ENCODE data around the gene DMRTC2. TPM values are rescaled to one million over a fixed set of nuclear protein-coding genes. Genes with fewer than 3 reads are reported as not detected.

DMRTC2 gene
- total and polyA plus RNA-seq, 7 donors, result not detected

DNA sequence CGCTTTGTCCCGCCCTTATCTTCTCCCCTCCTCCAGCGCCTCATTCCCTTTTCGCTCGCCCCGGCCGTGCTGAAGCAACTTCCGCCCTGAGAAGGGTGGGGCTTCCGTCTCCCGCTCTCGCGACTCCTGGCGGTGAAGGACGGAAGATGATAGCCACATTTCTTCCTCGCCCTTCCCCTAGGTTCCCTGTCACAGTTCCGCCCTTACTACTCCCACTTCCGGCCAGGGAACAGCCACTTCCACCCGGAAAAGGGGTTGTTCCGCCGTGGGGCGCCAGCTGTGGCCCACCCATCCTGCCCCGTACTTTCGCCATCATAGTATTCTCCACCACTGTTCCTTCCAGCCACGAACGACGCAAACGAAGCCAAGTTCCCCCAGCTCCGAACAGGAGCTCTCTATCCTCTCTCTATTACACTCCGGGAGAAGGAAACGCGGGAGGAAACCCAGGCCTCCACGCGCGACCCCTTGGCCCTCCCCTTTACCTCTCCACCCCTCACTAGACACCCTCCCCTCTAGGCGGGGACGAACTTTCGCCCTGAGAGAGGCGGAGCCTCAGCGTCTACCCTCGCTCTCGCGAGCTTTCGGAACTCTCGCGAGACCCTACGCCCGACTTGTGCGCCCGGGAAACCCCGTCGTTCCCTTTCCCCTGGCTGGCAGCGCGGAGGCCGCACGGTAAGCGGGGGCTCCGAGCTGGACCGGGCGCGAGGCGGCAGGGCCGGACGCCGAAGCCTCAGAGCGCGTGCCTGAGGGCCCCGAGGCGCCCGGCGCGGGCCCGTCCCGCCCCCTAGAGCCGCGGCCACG lies 15.0 kb downstream of the DMRTC2 start, which contains the start of gene RPS19:
TSS of gene RPS19 (plus strand) at position 638 of the 801 bp plus-strand sequence. CDS start 520 bp downstream, outside the sequence.
- intact Hi-C loops (cut with DNase I), result loop anchor here (1.0 to 5.0 kb wide), 2 partner anchors 24 to 97 kb away; partner anchors contain the start of gene RABAC1 (in 2 of the 2)
- H3K4me1 ChIP-seq, result peaks cover 19% of the 10 kb centered on the region
- 0 to 1% (median 0%) methylated on average over 64 to 76 of the region's 76 CpGs for WGBS, 3 donors

DNA sequence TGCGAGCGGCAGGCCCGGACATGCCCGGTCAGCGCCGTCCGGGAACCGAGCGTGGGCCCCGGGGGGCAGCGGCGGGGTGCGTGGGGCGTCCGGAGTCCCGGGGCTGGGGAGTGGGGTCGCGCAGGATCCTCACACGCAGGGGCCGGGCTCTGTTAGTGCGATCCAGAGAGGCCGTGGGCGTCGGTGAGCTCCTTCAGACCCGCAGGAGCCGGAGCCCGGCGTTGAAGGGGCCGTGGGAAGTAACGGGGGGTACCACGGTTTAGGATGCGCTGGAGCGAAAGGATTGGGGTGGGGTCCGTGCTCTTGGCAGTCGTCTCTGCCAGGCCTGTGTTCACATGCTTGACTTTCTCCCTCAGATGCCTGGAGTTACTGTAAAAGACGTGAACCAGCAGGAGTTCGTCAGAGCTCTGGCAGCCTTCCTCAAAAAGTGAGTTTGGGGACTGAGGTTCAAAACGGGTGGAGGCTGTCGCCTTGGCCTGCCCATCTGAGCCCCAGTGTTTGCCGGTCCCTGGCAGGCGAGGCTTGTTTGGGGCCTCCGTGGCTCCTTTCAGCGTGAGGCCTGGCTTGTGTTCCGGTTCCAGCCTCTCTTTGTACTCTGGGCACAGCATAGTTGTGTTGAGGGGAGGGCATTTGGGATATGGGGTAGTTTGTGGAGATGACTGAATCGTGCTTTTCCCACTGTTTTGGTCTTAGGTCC lies 15.7 kb downstream of the DMRTC2 start:
- H3K27me3 ChIP-seq (ENCODE audit: insufficient read depth in 3 of 3, low read length in 2 of 3), result peaks cover 0 to under 1% (median 0%) of the 10 kb centered on the region in 3 donors
- H3K4me3 ChIP-seq, result peak overlapping the region; percentile 94
- H3K27ac ChIP-seq, result peak overlapping the region; percentile 93
- TF ChIP-seq, protein P1, sequence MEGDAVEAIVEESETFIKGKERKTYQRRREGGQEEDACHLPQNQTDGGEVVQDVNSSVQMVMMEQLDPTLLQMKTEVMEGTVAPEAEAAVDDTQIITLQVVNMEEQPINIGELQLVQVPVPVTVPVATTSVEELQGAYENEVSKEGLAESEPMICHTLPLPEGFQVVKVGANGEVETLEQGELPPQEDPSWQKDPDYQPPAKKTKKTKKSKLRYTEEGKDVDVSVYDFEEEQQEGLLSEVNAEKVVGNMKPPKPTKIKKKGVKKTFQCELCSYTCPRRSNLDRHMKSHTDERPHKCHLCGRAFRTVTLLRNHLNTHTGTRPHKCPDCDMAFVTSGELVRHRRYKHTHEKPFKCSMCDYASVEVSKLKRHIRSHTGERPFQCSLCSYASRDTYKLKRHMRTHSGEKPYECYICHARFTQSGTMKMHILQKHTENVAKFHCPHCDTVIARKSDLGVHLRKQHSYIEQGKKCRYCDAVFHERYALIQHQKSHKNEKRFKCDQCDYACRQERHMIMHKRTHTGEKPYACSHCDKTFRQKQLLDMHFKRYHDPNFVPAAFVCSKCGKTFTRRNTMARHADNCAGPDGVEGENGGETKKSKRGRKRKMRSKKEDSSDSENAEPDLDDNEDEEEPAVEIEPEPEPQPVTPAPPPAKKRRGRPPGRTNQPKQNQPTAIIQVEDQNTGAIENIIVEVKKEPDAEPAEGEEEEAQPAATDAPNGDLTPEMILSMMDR (IDR thresholded peaks at IDR 0.05), result no peak
- ATAC-seq (no peak), DNase-seq (peak in 1 of 2 donors; percentile 55)
- intact Hi-C loops (cut with DNase I), result loop anchor here (1.0 to 5.0 kb wide), 2 partner anchors 24 to 97 kb away; partner anchors contain the start of gene RABAC1 (in 2 of the 2)
- H3K4me1 ChIP-seq, result peaks cover 19% of the 10 kb centered on the region
- H3K36me3 ChIP-seq (ENCODE audit: insufficient read depth in 1 of 2, low read depth in 1 of 2), result peaks cover 9 to 50% of the 10 kb centered on the region in 2 donors
- no peaks in the 10 kb centered on the region for H3K9me3 ChIP-seq
- WGBS, 3 donors, result 0 to 1% (median 0%) methylated on average over 41 to 45 of the region's 45 CpGs

More for the DNA sequence above, 15.0 kb downstream of the DMRTC2 start, which contains the start of gene RPS19:
- Histone ChIP-seq H3K4me3 (peak within 1 kb of the TSS; percentile 94), H3K27ac (peak within 1 kb of the TSS; percentile 93), H3K36me3 (ENCODE audit: insufficient read depth in 1 of 2, low read depth in 1 of 2) (peaks cover 9 to 42% of the 10 kb centered on the region in 2 donors), H3K9me3 (no peaks in the 10 kb centered on the region), H3K27me3 (ENCODE audit: insufficient read depth in 3 of 3, low read length in 2 of 3) (peaks cover 0 to 3% (median 0%) of the 10 kb centered on the region in 3 donors)
- TF ChIP-seq, protein P1 (IDR thresholded peaks at IDR 0.05), result peak; percentile 60
- DNase-seq, result peak; percentile 98 to 99
- ATAC-seq, result peak; percentile 94 to 97 (median 94)

GRCh38 chr19:41861116-41861768 lies 16.4 kb downstream of the DMRTC2 start:
- Histone ChIP-seq H3K27me3 (ENCODE audit: insufficient read depth in 3 of 3, low read length in 2 of 3) (no peaks in the 10 kb centered on the region), H3K4me1 (peaks cover 22% of the 10 kb centered on the region), H3K4me3 (peak overlapping the region; percentile 94), H3K9me3 (no peaks in the 10 kb centered on the region), H3K36me3 (ENCODE audit: insufficient read depth in 1 of 2, low read depth in 1 of 2) (peaks cover 9 to 55% of the 10 kb centered on the region in 2 donors), H3K27ac (peak overlapping the region; percentile 93)
- 30 to 35% (median 30%) methylated on average over 9 of the region's 9 CpGs for WGBS, 3 donors
- DNase-seq, result no peak
- TF ChIP-seq, protein P1 (IDR thresholded peaks at IDR 0.05), result no peak
- intact Hi-C loops (cut with DNase I), result loop anchor here (5.0 kb wide), 1 partner anchor 96 kb away; the partner anchor contains the start of gene RABAC1 (in 2 of the 2)
- ATAC-seq, result no peak

- DNase-seq, result peak in 1 of 2 donors; percentile 4
- no peak for ATAC-seq
- peaks cover 9 to 61% of the 10 kb centered on the region in 2 donors for H3K36me3 ChIP-seq (ENCODE audit: insufficient read depth in 1 of 2, low read depth in 1 of 2)
- 67 to 87% (median 81%) methylated on average over 9 of the region's 9 CpGs for WGBS, 3 donors
- peak overlapping the region; percentile 94 for H3K4me3 ChIP-seq
- H3K27ac ChIP-seq, result peak overlapping the region; percentile 93
- no peaks in the 10 kb centered on the region for H3K27me3 ChIP-seq (ENCODE audit: insufficient read depth in 3 of 3, low read length in 2 of 3)
- intact Hi-C loops (cut with DNase I), result loop anchor here (5.0 kb wide), 1 partner anchor 95 kb away; the partner anchor contains the start of gene RABAC1 (in 2 of the 2)
- H3K4me1 ChIP-seq, result peaks cover 22% of the 10 kb centered on the region
- TF ChIP-seq, protein P1 (IDR thresholded peaks at IDR 0.05), result no peak
- no peaks in the 10 kb centered on the region for H3K9me3 ChIP-seq
These were observed 17.0 kb downstream of the DMRTC2 start for GRCh38 chr19:41861846-41862245.
